HL-60 (cell line): ENCODE data around the gene WIZ.

Experiments used
- CTCF ChIP-seq: IDR thresholded peaks from one replicate; pipeline ENCODE4 v1.5.1; 2011; ENCODE audit warnings: low read length, control low read depth, inconsistent platforms; ENCODE audit not compliant: insufficient read depth
- GABPA ChIP-seq: IDR thresholded peaks from 2 replicates; pipeline ENCODE4 v1.6.1; 2012; ENCODE audit warnings: low read depth
- POLR2AphosphoS5 ChIP-seq: IDR thresholded peaks from 2 replicates; pipeline ENCODE4 v1.6.1; 2012; ENCODE audit warnings: low read depth
- REST ChIP-seq: IDR thresholded peaks from 2 replicates; pipeline ENCODE4 v1.6.1; 2012; ENCODE audit warnings: low read depth; ENCODE audit not compliant: insufficient replicate concordance

- TF ChIP-seq CTCF = no peak
- TF ChIP-seq REST = no peak
- no peak for TF ChIP-seq POLR2AphosphoS5
- no peak for TF ChIP-seq GABPA
Observed at GRCh38 chr19:15436012-15436825, 13.5 kb downstream of the WIZ start.
